SH-SY5Y (cell line): ENCODE results near the gene SNX5.

ENCODE experiments used
- GATA2 ChIP-seq: IDR thresholded peaks from 2 replicates; pipeline ENCODE4 v1.6.1; 2011; ENCODE audit warnings: mild to moderate bottlenecking, low read depth, low read length
- GATA3 ChIP-seq: IDR thresholded peaks from 2 replicates; pipeline ENCODE4 v1.6.1; 2011; ENCODE audit warnings: low read depth, mild to moderate bottlenecking, low read length, moderate library complexity

DNA sequence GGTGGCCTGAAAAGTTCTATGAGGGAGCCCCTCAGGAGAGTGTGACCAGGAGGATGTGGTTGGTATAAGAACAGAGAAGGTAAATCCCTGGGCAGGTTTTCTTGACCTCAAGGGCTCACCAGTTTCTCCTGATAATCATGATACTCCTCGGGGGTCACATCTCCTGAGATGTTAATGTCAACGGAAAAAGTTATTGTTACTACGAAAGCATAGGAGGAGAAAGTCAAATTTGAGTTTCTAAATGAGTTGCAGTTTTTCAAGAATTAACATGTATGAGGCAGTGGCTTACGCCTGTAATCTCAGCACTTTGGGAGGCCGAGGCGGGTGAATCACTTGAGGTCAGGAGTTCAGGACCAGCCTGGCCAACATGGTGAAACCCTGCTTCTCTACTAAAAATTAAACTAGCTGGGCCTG is 23.6 kb upstream of the SNX5 start:
- TF ChIP-seq GATA2 (no peak), GATA3 (no peak)
